Keratinocyte (primary cell): Measurements from ENCODE around the gene RTN3. TPM values are rescaled to one million over a fixed set of nuclear protein-coding genes. Genes with fewer than 3 reads are reported as not detected.

ENCODE experiments used
- DNase-seq: peaks from one replicate; pipeline ENCODE4 v3.0.0-alpha.2; 2011; ENCODE audit warnings: low read depth, missing footprints, low spot score
- FAIRE-seq: peaks from 2 replicates; lab custom pipeline; 2011; peaks lifted over from hg19 to GRCh38; lab: Jason Lieb, UNC
- H2AFZ ChIP-seq: 2 replicates; pipeline ENCODE4 v1.6.0; 2012; ENCODE audit warnings: low read length, control low read depth, inconsistent platforms; ENCODE audit not compliant: control insufficient read depth
- H3K27ac ChIP-seq: 2 replicates; pipeline ENCODE4 v1.5.1; 2011; ENCODE audit warnings: low read length; ENCODE audit not compliant: control insufficient read depth, insufficient read depth
- H3K27me3 ChIP-seq: 3 replicates; pipeline ENCODE4 v1.6.0; 2011; ENCODE audit warnings: low read length; ENCODE audit not compliant: control insufficient read depth, insufficient read depth; ENCODE audit errors: extremely low read depth
- H3K36me3 ChIP-seq, 2 experiments: 2 replicates in 1 of 2; 3 replicates in 1 of 2; pipeline ENCODE4 v1.5.1; 2011; ENCODE audit warnings: low read length in 2 of 2, mild to moderate bottlenecking in 1 of 2; ENCODE audit not compliant: control insufficient read depth in 2 of 2, insufficient read depth in 2 of 2; ENCODE audit errors: extremely low read depth in 1 of 2
- H3K4me1 ChIP-seq: 3 replicates; pipeline ENCODE4 v1.5.1; 2011; ENCODE audit warnings: low read length; ENCODE audit not compliant: control insufficient read depth, insufficient read depth; ENCODE audit errors: extremely low read depth
- H3K4me2 ChIP-seq: 3 replicates; pipeline ENCODE4 v1.6.0; 2011; ENCODE audit warnings: low read depth, low read length; ENCODE audit not compliant: control insufficient read depth, insufficient read depth; ENCODE audit errors: extremely low read depth
- H3K4me3 ChIP-seq, 3 experiments: fragments of 200-600 bp in 1 of 3; sonication (generic) in 1 of 3; 2 replicates in 2 of 3; 3 replicates in 1 of 3; pipeline ENCODE4 v1.5.1; 2011 to 2016; ENCODE audit warnings: low read length in 3 of 3, mild to moderate bottlenecking in 3 of 3, control low read depth in 2 of 3, inconsistent platforms in 1 of 3, low read depth in 1 of 3, mixed read lengths in 1 of 3, mixed run types in 1 of 3, moderate library complexity in 1 of 3; ENCODE audit not compliant: control insufficient read depth in 2 of 3, insufficient read depth in 2 of 3; ENCODE audit errors: extremely low read depth in 1 of 3
- H3K79me2 ChIP-seq: 2 replicates; pipeline ENCODE4 v1.6.0; 2012; ENCODE audit warnings: low read length; ENCODE audit not compliant: control insufficient read depth, insufficient read depth
- H3K9ac ChIP-seq: 3 replicates; pipeline ENCODE4 v1.6.0; 2011; ENCODE audit warnings: low read length; ENCODE audit not compliant: control insufficient read depth, insufficient read depth; ENCODE audit errors: extremely low read depth
- H3K9me1 ChIP-seq: 3 replicates; pipeline ENCODE4 v1.6.0; 2011; ENCODE audit warnings: low read length; ENCODE audit not compliant: control insufficient read depth, insufficient read depth; ENCODE audit errors: extremely low read depth
- H3K9me3 ChIP-seq: 2 replicates; pipeline ENCODE4 v1.5.1; 2012; ENCODE audit warnings: low read depth, low read length; ENCODE audit not compliant: control insufficient read depth
- H4K20me1 ChIP-seq: 3 replicates; pipeline ENCODE4 v1.6.0; 2011; ENCODE audit warnings: low read length; ENCODE audit not compliant: control insufficient read depth, insufficient read depth; ENCODE audit errors: extremely low read depth
- EZH2 ChIP-seq: IDR thresholded peaks from one replicate; pipeline ENCODE4 v1.6.1; 2012; ENCODE audit warnings: inconsistent platforms, mild to moderate bottlenecking, low read length, moderate library complexity
- dilution Hi-C: fragments of 300-500 bp; cut with MboI; formaldehyde crosslinking; loops from one replicate; pipeline ENCODE4 v1.7.0; 2020; ENCODE audit warnings: low sequenced_read_pairs; ENCODE audit not compliant: extremely low pct_ligation_motif_present
- polyA plus RNA-seq, 5 experiments: library from polyadenylated mRNA; depleted of rRNA in 3 of 5; stranded (reverse) in 3 of 5; stranded (forward) in 1 of 5; unstranded in 1 of 5; fragments of >200 nt; gene quantifications; 1 replicate in 1 of 5; 2 replicates in 3 of 5; 3 replicates in 1 of 5; pipeline versions ENCODE4 v1.2.1 to v1.2.3, GENCODE V29; 2011 to 2012; ENCODE audit warnings: missing spikeins in 2 of 5, low read depth in 1 of 5, low replicate concordance in 1 of 5
- small RNA-seq, 3 experiments: library from RNA; depleted of rRNA; stranded (forward); fragments of <200 nt; gene quantifications; one replicate each; pipeline ENCODE3, GENCODE V24; 2012; ENCODE audit warnings: low read depth in 3 of 3, low replicate concordance in 1 of 3; ENCODE audit not compliant: insufficient read length in 3 of 3
- TF ChIP-seq, protein P1 (sequence below), 3 experiments: IDR thresholded peaks in 1 of 3; conservative IDR thresholded peaks in 1 of 3; optimal IDR thresholded peaks in 1 of 3; 2 replicates in 2 of 3; 3 replicates in 1 of 3; pipeline versions ENCODE3 to v1.5.1; 2011; ENCODE audit warnings: low read length in 3 of 3, mild to moderate bottlenecking in 3 of 3, moderate library complexity in 2 of 3, control low read depth in 1 of 3, inconsistent platforms in 1 of 3; ENCODE audit not compliant: insufficient read depth in 2 of 3; ENCODE audit errors: extremely low read depth in 1 of 3

Gene RTN3
- polyA plus RNA-seq, 1 donor (not counting 4 experiments of a cell fraction or from before 2014, with no cell fraction given) = 50.8 TPM

DNA sequence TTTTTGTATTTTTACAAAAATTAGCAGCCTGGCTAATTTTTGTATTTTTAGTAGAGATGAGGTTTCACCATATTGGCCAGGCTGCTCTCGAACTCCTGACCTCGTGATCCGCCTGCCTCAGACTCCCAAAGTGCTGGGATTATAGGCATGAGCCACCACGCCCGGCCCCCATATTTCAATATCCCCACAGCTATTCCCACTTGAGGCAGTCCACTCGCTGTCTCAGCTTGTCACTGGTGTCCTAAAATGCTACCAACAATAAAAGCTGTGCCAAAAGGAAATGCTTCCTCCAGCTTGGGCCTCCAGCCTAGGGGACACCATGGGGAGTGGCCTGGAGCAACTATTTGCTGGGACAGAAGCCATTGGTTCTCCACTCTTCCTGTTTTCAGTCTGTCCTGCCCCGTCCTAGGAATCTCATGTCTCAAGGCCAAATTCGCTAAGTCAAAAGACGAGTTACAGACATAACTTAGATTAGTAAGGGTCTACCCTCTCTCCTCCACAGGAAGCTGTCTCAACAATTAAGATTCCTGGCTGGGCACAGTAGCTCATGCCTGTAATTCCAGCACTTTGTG lies 124.6 kb downstream of the RTN3 start:
- TF ChIP-seq, protein P1, sequence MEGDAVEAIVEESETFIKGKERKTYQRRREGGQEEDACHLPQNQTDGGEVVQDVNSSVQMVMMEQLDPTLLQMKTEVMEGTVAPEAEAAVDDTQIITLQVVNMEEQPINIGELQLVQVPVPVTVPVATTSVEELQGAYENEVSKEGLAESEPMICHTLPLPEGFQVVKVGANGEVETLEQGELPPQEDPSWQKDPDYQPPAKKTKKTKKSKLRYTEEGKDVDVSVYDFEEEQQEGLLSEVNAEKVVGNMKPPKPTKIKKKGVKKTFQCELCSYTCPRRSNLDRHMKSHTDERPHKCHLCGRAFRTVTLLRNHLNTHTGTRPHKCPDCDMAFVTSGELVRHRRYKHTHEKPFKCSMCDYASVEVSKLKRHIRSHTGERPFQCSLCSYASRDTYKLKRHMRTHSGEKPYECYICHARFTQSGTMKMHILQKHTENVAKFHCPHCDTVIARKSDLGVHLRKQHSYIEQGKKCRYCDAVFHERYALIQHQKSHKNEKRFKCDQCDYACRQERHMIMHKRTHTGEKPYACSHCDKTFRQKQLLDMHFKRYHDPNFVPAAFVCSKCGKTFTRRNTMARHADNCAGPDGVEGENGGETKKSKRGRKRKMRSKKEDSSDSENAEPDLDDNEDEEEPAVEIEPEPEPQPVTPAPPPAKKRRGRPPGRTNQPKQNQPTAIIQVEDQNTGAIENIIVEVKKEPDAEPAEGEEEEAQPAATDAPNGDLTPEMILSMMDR (optimal IDR thresholded peaks at IDR 0.05 in 1 of 3, IDR thresholded peaks at IDR 0.05 in 1 of 3, conservative IDR thresholded peaks at IDR 0.05 in 1 of 3; ENCODE audit: extremely low read depth in 1 of 3, insufficient read depth in 2 of 3, low read length in 3 of 3) = no peak
- TF ChIP-seq EZH2 = no peak
- H3K4me1 ChIP-seq = peaks cover 21% of the 10 kb centered on the region
- no peak overlapping the region for H3K4me3 ChIP-seq
- no peak for FAIRE-seq
- H3K36me3 ChIP-seq = no peaks in the 10 kb centered on the region
- no peaks in the 10 kb centered on the region for H3K79me2 ChIP-seq
- no peak overlapping the region for H3K27ac ChIP-seq
- no peaks in the 10 kb centered on the region for H3K9me1 ChIP-seq
- no peaks in the 10 kb centered on the region for H3K9me3 ChIP-seq
- no peaks in the 10 kb centered on the region for H3K27me3 ChIP-seq
- no peak for DNase-seq
- H2AFZ ChIP-seq = no peak overlapping the region
- H3K9ac ChIP-seq = no peak overlapping the region
- no peak overlapping the region for H3K4me2 ChIP-seq
- no peaks in the 10 kb centered on the region for H4K20me1 ChIP-seq
- dilution Hi-C loops = no loop called here

Small RNA genes within 50 kb of the gene (small RNA-seq; reads per million reads assigned to genes)
- gene AP000753.3 = 0 to 0.50 (median 0) reads per million in 3 experiments
- 0 reads per million in 3 experiments for gene RN7SL596P

Other genes with a start within 250 kb of the RTN3 start
- gene PLAAT5, start 190.3 kb upstream of the RTN3 start, polyA plus RNA-seq = not detected in 3 replicates
- not detected in 3 replicates for gene LGALS12, start 175.4 kb upstream of the RTN3 start, polyA plus RNA-seq
- 1.3 to 2.0 TPM (median 1.9 TPM) in 3 replicates for gene PLAAT4, start 144.7 kb upstream of the RTN3 start, polyA plus RNA-seq
- 0.29 to 1.4 TPM (median 0.46 TPM) in 3 replicates for gene PLAAT2, start 118.1 kb upstream of the RTN3 start, polyA plus RNA-seq
- gene PLAAT3, start 67.1 kb upstream of the RTN3 start, polyA plus RNA-seq = 0.17 to 0.29 TPM (median 0.20 TPM) in 3 replicates
- gene ATL3, start 10.1 kb upstream of the RTN3 start, polyA plus RNA-seq = 24.8 to 47.4 TPM (median 36.5 TPM) in 3 replicates
- gene ZFTA, start 87.3 kb downstream of the RTN3 start, polyA plus RNA-seq = 2.9 to 4.6 TPM (median 3.3 TPM) in 3 replicates
- 7.8 to 9.8 TPM (median 8.1 TPM) in 3 replicates for gene SPINDOC, start 132.0 kb downstream of the RTN3 start, polyA plus RNA-seq
- gene MARK2, start 157.6 kb downstream of the RTN3 start, polyA plus RNA-seq = 18.6 to 35.2 TPM (median 20.8 TPM) in 3 replicates
- gene RCOR2, start 235.7 kb downstream of the RTN3 start, polyA plus RNA-seq = 0.35 to 0.62 TPM (median 0.46 TPM) in 3 replicates